Measurements from ENCODE around the gene TRIM48. TPM values are rescaled to one million over a fixed set of nuclear protein-coding genes. Genes with fewer than 3 reads are reported as not detected.
"Not testable (repeated sequence)": the region's sequence is repeated elsewhere in the genome, so short reads cannot be mapped to it uniquely, and the experiment has no call there.

Gene TRIM48
- polyA plus RNA-seq (2013, experiment 1 of 2): not detected
- not detected for polyA plus RNA-seq (2013, experiment 2 of 2)

- not testable (repeated sequence) for H3K4me1 ChIP-seq (ENCODE audit: control insufficient read depth, insufficient read depth, low read length, poor library complexity, severe bottlenecking); H3K36me3 ChIP-seq (ENCODE audit: control insufficient read depth, insufficient read depth, low read length); H3K4me3 ChIP-seq (ENCODE audit: extremely low read depth, insufficient read depth, low read length, poor library complexity, severe bottlenecking); H3K27ac ChIP-seq (ENCODE audit: low read depth, low read length, severe bottlenecking)
- WGBS, 2 experiments (ENCODE audit: insufficient coverage in 2 of 2): 50% methylated on average over 1 of the region's 2 CpGs; no CpG with 5 or more reads in 1 of the 2 experiments
- peaks cover 38% of the 10 kb centered on the region for H3K9me3 ChIP-seq (ENCODE audit: control insufficient read depth, low read length)
These were observed at the start of gene TRIM48 for GRCh38 chr11:55261855-55262254. TSS of gene TRIM48 (plus strand) at chr11:55262155. CDS start at chr11:55262268, 113 bp downstream.

DNA sequence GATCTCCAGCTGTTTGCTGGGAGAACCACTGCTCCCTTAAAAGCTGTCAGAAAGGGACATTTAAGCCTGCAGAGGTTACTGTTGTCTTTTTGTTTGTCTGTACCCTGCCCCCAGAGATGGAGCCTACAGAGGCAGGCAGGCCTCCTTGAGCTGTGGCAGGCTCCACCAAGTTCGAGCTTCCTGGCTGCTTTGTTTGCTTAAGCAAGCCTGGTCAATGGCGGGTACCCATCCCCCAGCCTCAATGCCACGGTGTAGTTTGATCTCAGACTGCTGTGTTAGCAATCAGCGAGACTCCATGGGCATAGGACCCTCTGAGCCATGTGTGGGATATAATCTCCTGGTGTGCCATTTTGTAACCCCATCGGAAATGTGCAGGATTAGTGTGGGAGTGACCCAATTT lies 23.6 kb upstream of the TRIM48 start:
- not testable (repeated sequence) for H3K4me1 ChIP-seq (ENCODE audit: control insufficient read depth, insufficient read depth, low read length, poor library complexity, severe bottlenecking); H3K36me3 ChIP-seq (ENCODE audit: control insufficient read depth, insufficient read depth, low read length); H3K27ac ChIP-seq (ENCODE audit: low read depth, low read length, severe bottlenecking); H3K4me3 ChIP-seq (ENCODE audit: extremely low read depth, insufficient read depth, low read length, poor library complexity, severe bottlenecking)
- WGBS, 2 experiments (ENCODE audit: insufficient coverage in 2 of 2): 57 to 66% methylated on average over 5 of the region's 5 CpGs
- peaks cover 31% of the 10 kb centered on the region for H3K9me3 ChIP-seq (ENCODE audit: control insufficient read depth, low read length)

DNA sequence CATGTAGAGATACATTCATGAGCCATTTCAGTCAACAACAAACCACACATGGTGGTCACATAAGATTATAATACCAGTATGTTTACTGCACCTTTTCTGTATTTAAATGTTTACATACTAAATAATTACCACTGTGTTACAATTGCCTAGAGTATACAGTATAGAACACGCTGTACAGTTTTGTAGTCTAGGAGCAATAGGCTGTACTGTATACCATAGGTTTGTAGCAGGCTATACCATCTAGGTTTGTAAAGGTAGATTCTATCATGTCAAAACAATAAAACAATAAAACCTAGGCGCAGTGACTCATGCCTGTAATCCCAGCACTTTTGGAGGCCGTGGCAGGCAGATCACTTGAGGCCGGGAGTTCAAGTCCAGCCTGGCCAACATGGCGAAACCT lies 1.1 kb downstream of the TRIM48 start:
- H3K36me3 ChIP-seq (ENCODE audit: control insufficient read depth, insufficient read depth, low read length): no peaks in the 10 kb centered on the region
- WGBS, 2 experiments (ENCODE audit: insufficient coverage in 2 of 2): 83 to 86% methylated on average over 2 to 4 of the region's 5 CpGs
- peaks cover 30% of the 10 kb centered on the region for H3K9me3 ChIP-seq (ENCODE audit: control insufficient read depth, low read length)

More for the DNA sequence above, 1.1 kb downstream of the TRIM48 start:
- no peaks in the 10 kb centered on the region for H3K4me1 ChIP-seq (ENCODE audit: control insufficient read depth, insufficient read depth, low read length, poor library complexity, severe bottlenecking)
- H3K27ac ChIP-seq (ENCODE audit: low read depth, low read length, severe bottlenecking): no peak overlapping the region
- H3K4me3 ChIP-seq (ENCODE audit: extremely low read depth, insufficient read depth, low read length, poor library complexity, severe bottlenecking): no peak overlapping the region

Measured in mesodermal cell (in vitro differentiated cells).